ENCODE data around the gene RALGAPA2. TPM values are rescaled to one million over a fixed set of nuclear protein-coding genes. Genes with fewer than 3 reads are reported as not detected.

Gene RALGAPA2
- total and polyA plus RNA-seq, 2 experiments from 2014 or later = 13.1 to 43.4 TPM

DNA sequence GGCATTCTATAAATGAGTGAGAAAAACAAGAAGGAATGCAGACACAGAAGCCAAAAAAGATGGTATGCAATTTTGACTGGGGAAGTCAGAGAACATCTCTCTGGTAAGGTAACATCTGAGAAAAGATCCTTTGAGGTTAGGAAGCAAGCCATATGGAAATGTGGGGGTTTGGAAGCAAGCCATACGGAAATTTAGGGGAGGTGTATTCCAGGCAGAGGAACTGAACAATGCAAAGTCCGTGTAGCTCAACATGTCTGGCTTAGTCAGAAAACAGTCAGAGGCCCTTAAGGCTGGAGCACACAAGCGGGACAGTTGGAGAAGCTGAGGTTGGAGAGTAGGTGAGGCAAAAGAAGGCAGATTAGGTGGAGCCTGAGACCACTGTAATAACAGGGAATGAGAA, 35.3 kb downstream of the RALGAPA2 start:
- no peak overlapping the region for H3K4me3 Mint-ChIP-seq
- Histone ChIP-seq H3K9me2 (ENCODE audit: insufficient read depth) (no peaks in the 10 kb centered on the region), H4K20me1 (replicated peaks; ENCODE audit: insufficient read depth) (no peaks in the 10 kb centered on the region), H3K27me3 (ENCODE audit: insufficient read depth) (no peaks in the 10 kb centered on the region), H3K79me2 (replicated peaks; ENCODE audit: insufficient read depth) (peaks cover 9% of the 10 kb centered on the region; the same call in 1 of the 2 replicates), H3K27ac (ENCODE audit: low read depth) (no peak overlapping the region), H3K4me2 (no peak overlapping the region), H3K36me3 (ENCODE audit: insufficient read depth) (no peaks in the 10 kb centered on the region), H3K4me1 (ENCODE audit: insufficient read depth) (no peaks in the 10 kb centered on the region; the same call in 1 of the 2 replicates), H2AFZ (no peak overlapping the region), H3K4me3 (no peak overlapping the region), H3F3A (replicated peaks; ENCODE audit: low read depth) (no peaks in the 10 kb centered on the region)
- no peaks in the 10 kb centered on the region for H3K27me3 Mint-ChIP-seq (ENCODE audit: insufficient read depth, low read depth, poor library complexity)
- H3K27ac Mint-ChIP-seq = no peak overlapping the region
- TF ChIP-seq REST (IDR thresholded peaks at IDR 0.05; ENCODE audit: unreplicated experiment) = no peak
- TF ChIP-seq ZNF331 (CRISPR knock-in tag; IDR thresholded peaks at IDR 0.05; ENCODE audit: low read depth) = no peak
- no peak for TF ChIP-seq JUNB (IDR thresholded peaks at IDR 0.05; ENCODE audit: unreplicated experiment)
- TF ChIP-seq CREB1 (CRISPR knock-in tag; IDR thresholded peaks at IDR 0.05; ENCODE audit: low read depth) = no peak
- TF ChIP-seq, protein P1, sequence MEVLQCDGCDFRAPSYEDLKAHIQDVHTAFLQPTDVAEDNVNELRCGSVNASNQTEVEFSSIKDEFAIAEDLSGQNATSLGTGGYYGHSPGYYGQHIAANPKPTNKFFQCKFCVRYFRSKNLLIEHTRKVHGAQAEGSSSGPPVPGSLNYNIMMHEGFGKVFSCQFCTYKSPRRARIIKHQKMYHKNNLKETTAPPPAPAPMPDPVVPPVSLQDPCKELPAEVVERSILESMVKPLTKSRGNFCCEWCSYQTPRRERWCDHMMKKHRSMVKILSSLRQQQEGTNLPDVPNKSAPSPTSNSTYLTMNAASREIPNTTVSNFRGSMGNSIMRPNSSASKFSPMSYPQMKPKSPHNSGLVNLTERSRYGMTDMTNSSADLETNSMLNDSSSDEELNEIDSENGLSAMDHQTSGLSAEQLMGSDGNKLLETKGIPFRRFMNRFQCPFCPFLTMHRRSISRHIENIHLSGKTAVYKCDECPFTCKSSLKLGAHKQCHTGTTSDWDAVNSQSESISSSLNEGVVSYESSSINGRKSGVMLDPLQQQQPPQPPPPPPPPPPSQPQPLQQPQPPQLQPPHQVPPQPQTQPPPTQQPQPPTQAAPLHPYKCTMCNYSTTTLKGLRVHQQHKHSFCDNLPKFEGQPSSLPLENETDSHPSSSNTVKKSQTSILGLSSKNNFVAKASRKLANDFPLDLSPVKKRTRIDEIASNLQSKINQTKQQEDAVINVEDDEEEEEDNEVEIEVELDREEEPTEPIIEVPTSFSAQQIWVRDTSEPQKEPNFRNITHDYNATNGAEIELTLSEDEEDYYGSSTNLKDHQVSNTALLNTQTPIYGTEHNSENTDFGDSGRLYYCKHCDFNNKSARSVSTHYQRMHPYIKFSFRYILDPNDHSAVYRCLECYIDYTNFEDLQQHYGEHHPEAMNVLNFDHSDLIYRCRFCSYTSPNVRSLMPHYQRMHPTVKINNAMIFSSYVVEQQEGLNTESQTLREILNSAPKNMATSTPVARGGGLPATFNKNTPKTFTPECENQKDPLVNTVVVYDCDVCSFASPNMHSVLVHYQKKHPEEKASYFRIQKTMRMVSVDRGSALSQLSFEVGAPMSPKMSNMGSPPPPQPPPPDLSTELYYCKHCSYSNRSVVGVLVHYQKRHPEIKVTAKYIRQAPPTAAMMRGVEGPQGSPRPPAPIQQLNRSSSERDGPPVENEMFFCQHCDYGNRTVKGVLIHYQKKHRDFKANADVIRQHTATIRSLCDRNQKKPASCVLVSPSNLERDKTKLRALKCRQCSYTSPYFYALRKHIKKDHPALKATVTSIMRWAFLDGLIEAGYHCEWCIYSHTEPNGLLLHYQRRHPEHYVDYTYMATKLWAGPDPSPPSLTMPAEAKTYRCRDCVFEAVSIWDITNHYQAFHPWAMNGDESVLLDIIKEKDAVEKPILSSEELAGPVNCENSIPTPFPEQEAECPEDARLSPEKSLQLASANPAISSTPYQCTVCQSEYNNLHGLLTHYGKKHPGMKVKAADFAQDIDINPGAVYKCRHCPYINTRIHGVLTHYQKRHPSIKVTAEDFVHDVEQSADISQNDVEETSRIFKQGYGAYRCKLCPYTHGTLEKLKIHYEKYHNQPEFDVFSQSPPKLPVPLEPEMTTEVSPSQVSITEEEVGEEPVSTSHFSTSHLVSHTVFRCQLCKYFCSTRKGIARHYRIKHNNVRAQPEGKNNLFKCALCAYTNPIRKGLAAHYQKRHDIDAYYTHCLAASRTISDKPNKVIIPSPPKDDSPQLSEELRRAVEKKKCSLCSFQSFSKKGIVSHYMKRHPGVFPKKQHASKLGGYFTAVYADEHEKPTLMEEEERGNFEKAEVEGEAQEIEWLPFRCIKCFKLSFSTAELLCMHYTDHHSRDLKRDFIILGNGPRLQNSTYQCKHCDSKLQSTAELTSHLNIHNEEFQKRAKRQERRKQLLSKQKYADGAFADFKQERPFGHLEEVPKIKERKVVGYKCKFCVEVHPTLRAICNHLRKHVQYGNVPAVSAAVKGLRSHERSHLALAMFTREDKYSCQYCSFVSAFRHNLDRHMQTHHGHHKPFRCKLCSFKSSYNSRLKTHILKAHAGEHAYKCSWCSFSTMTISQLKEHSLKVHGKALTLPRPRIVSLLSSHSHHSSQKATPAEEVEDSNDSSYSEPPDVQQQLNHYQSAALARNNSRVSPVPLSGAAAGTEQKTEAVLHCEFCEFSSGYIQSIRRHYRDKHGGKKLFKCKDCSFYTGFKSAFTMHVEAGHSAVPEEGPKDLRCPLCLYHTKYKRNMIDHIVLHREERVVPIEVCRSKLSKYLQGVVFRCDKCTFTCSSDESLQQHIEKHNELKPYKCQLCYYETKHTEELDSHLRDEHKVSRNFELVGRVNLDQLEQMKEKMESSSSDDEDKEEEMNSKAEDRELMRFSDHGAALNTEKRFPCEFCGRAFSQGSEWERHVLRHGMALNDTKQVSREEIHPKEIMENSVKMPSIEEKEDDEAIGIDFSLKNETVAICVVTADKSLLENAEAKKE (CRISPR knock-in tag; IDR thresholded peaks at IDR 0.05) = no peak
- TF ChIP-seq CTCF (conservative IDR thresholded peaks at IDR 0.05; ENCODE audit: low read depth in 2 of 2) = no peak
- no peak for TF ChIP-seq EZH2phosphoT487 (IDR thresholded peaks at IDR 0.05; ENCODE audit: unreplicated experiment)
- H3K9me3 Mint-ChIP-seq = no peaks in the 10 kb centered on the region
- H3K36me3 Mint-ChIP-seq (ENCODE audit: low read depth) = peaks cover 5% of the 10 kb centered on the region
- DNase-seq (ENCODE audit: low spot score) = no peak
- H3K4me1 Mint-ChIP-seq = peaks cover 7% of the 10 kb centered on the region
- ATAC-seq = no peak
